ENCODE measurements around the gene DPH7. TPM values are rescaled to one million over a fixed set of nuclear protein-coding genes. Genes with fewer than 3 reads are reported as not detected.
"Not testable (repeated sequence)": the region's sequence is repeated elsewhere in the genome, so short reads cannot be mapped to it uniquely, and the experiment has no call there.

The DPH7 gene
- total RNA-seq, 1 experiment from 2014 or later, result 25.2 TPM

- in situ Hi-C loops (cut with HindIII; ENCODE audit: low pct_unique_long_range_greater_than_20kb, low sequenced_read_pairs), result no loop called here
- DNase-seq (ENCODE audit: low read depth, low spot score), result no peak
These were observed 63.9 kb downstream of the DPH7 start for GRCh38 chr9:137514691-137515337.

DNA sequence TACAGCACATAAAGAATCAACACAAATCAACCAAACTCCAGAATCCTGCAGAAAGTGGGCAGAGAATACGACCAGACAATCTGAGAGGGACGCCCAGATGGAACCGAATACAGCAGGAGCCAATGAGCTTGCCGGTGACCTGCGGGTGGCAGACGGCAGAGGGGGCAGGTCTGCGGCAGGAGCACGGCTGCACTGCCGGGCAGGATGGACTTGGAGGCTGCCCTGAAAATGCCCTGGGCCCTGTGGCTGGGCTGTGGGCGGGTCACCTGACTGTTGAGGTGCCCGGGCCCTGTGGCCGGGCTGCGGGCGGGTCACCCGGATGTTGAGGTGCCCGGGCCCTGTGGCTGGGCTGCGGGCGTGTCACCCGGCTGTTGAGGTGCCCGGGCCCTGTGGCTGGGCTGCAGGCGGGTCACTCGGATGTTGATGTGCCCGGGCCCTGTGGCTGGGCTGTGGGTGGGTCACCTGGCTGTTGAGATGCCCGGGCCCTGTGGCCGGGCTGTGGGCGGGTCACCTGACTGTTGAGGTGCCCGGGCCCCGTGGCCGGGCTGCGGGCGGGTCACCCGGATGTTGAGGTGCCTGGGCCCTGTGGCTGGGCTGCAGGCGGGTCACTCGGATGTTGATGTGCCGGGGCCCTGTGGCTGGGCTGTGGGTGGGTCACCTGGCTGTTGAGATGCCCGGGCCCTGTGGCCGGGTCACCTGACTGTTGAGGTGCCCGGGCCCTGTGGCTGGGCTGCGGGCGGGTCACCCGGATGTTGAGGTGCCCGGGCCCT, 64.7 kb downstream of the DPH7 start:
- DNase-seq (ENCODE audit: low read depth, low spot score); in situ Hi-C loops (cut with HindIII; ENCODE audit: low pct_unique_long_range_greater_than_20kb, low sequenced_read_pairs): not testable (repeated sequence)

DNA sequence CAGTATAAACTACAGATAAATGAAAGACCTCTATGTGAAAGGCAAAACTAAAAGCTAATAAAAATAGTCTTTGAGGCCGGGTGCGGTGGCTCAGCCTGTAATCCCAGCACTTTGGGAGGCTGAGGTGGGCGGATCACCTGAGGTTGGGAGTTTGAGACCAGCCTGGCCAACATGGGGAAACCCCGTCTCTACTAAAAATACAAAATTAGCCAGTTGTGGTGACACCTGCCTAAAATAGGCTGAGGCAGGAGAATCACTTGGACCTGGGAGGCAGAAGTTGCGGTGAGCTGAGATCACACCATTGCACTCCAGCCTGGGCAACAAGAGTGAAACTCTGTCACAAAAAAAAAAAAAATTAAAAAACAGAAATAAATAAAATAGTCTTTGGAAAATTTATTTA, 65.6 kb downstream of the DPH7 start:
- in situ Hi-C loops (cut with HindIII; ENCODE audit: low pct_unique_long_range_greater_than_20kb, low sequenced_read_pairs); DNase-seq (ENCODE audit: low read depth, low spot score): not testable (repeated sequence)

- in situ Hi-C loops (cut with HindIII; ENCODE audit: low pct_unique_long_range_greater_than_20kb, low sequenced_read_pairs), result no loop called here
- DNase-seq (ENCODE audit: low read depth, low spot score), result no peak
These were observed 66.8 kb downstream of the DPH7 start for GRCh38 chr9:137511758-137512463.

GRCh38 chr9:137511126-137511525, 67.6 kb downstream of the DPH7 start:
- DNase-seq (ENCODE audit: low read depth, low spot score); in situ Hi-C loops (cut with HindIII; ENCODE audit: low pct_unique_long_range_greater_than_20kb, low sequenced_read_pairs): not testable (repeated sequence)

- in situ Hi-C loops (cut with HindIII; ENCODE audit: low pct_unique_long_range_greater_than_20kb, low sequenced_read_pairs), result no loop called here
- DNase-seq (ENCODE audit: low read depth, low spot score), result no peak
These were observed 69.5 kb downstream of the DPH7 start for GRCh38 chr9:137509198-137509597.

DNA sequence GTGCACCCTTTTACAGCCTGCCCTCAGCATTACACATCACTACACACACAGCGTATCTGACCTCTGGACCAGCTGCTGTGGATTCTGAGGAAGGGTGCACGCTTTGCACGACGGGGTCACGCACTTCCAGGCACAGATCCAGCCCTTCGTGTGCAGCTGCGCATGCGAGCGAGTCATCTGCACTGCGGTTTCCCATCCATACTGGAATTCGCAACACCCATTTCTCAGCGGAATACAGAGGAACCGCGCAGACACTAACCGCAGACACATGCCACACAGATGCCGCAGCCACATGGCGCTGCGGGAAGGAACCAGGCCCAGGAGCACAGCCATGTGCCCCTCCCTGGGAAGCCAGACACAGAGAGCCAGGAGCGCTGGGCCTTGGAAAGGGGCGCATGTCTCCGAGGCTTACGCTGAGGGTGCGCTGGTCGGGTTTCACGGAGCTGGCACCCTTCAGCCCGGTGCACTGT, 72.0 kb downstream of the DPH7 start:
- in situ Hi-C loops (cut with HindIII; ENCODE audit: low pct_unique_long_range_greater_than_20kb, low sequenced_read_pairs), result no loop called here

DNA sequence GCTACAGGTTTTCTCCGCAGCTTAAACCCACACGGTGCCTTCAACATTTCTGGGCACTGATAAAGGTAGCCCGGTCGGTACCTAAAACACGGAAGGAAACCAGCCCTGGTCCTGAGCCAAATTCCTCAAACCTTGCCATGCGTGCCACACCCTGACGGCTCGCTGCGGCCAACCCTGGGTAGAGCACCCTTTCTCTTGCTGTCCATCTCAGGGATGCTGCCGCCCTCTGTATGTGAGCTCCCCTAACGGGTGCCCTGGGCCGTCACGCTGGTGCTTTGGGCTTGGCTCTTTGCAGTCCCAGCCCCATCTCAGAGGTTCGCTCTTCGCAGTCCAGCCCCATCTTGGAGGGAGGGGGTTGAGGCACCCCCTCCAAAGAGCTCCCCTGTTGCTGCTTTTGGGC, 72.5 kb downstream of the DPH7 start:
- DNase-seq (ENCODE audit: low read depth, low spot score), result no peak
- in situ Hi-C loops (cut with HindIII; ENCODE audit: low pct_unique_long_range_greater_than_20kb, low sequenced_read_pairs), result no loop called here

More for the DNA sequence above, 72.0 kb downstream of the DPH7 start:
- peak; percentile 35 for DNase-seq (ENCODE audit: low read depth, low spot score)

GRCh38 chr9:137505421-137506140, 73.1 kb downstream of the DPH7 start:
- no peak for DNase-seq (ENCODE audit: low read depth, low spot score)
- in situ Hi-C loops (cut with HindIII; ENCODE audit: low pct_unique_long_range_greater_than_20kb, low sequenced_read_pairs), result no loop called here

Other genes with a start within 250 kb of the DPH7 start
- 1.4 and 1.7 TPM in 2 replicates for gene EXD3, start 155.8 kb downstream of the DPH7 start, total RNA-seq (2014; rRNA removed; shearing (Covaris generic))
- 0.55 and 0.75 TPM in 2 replicates for gene NOXA1, start 155.5 kb downstream of the DPH7 start, total RNA-seq (2014; rRNA removed; shearing (Covaris generic))
- not detected in 2 replicates for gene ENTPD8, start 137.6 kb downstream of the DPH7 start, total RNA-seq (2014; rRNA removed; shearing (Covaris generic))
- gene NSMF, start 119.6 kb downstream of the DPH7 start, total RNA-seq (2014; rRNA removed; shearing (Covaris generic)), result 22.4 and 25.5 TPM in 2 replicates
- gene PNPLA7, start 28.5 kb downstream of the DPH7 start, total RNA-seq (2014; rRNA removed; shearing (Covaris generic)), result 0.29 and 0.37 TPM in 2 replicates
- 83.9 and 95.9 TPM in 2 replicates for gene MRPL41, start 27.0 kb downstream of the DPH7 start, total RNA-seq (2014; rRNA removed; shearing (Covaris generic))
- 28.3 and 31.6 TPM in 2 replicates for gene ZMYND19, start 11.6 kb upstream of the DPH7 start, total RNA-seq (2014; rRNA removed; shearing (Covaris generic))
- 24.4 and 28.2 TPM in 2 replicates for gene ARRDC1, start 26.8 kb upstream of the DPH7 start, total RNA-seq (2014; rRNA removed; shearing (Covaris generic))
- gene EHMT1, start 40.1 kb upstream of the DPH7 start, total RNA-seq (2014; rRNA removed; shearing (Covaris generic)), result 18.5 and 24.3 TPM in 2 replicates